Effector memory CD8-positive, alpha-beta T cell (primary cell): ENCODE measurements around the gene PADI2.

Experiments
- ATAC-seq: fragments of 150-1000 bp; cut with Tn5 transposase; replicated peaks from 2 replicates; pipeline ENCODE4 v1.10.0; 2021; ENCODE audit warnings: mild to moderate bottlenecking, moderate library complexity
- DNase-seq, 3 experiments: peaks; one replicate each; pipeline ENCODE4 v3.0.0; 2021
- H3K27ac Mint-ChIP-seq, 2 donors: one replicate each; pipeline ENCODE4 v1.8.0; 2022; ENCODE audit warnings: mild to moderate bottlenecking in 2 of 2, mixed read lengths in 2 of 2, moderate library complexity in 2 of 2
- H3K27me3 Mint-ChIP-seq, 2 donors: one replicate each; pipeline ENCODE4 v1.8.0; 2022; ENCODE audit warnings: mixed read lengths in 2 of 2
- H3K36me3 Mint-ChIP-seq: one replicate; pipeline ENCODE4 v1.8.0; 2022; ENCODE audit warnings: mild to moderate bottlenecking, moderate library complexity, mixed read lengths; ENCODE audit not compliant: insufficient read depth
- H3K4me1 Mint-ChIP-seq, 2 donors: one replicate each; pipeline ENCODE4 v1.8.0; 2022; ENCODE audit warnings: low read depth in 2 of 2, mixed read lengths in 2 of 2
- H3K4me3 Mint-ChIP-seq, 2 donors: one replicate each; pipeline ENCODE4 v1.8.0; 2022; ENCODE audit warnings: mild to moderate bottlenecking in 2 of 2, mixed read lengths in 2 of 2, moderate library complexity in 2 of 2
- H3K9me3 Mint-ChIP-seq, 2 donors: one replicate each; pipeline ENCODE4 v1.8.0; 2022; ENCODE audit warnings: mixed read lengths in 2 of 2

PADI2 gene

GRCh38 chr1:17043676-17044075 lies 75.6 kb downstream of the PADI2 start:
- ATAC-seq (no peak), DNase-seq (no peak)
- no peaks in the 10 kb centered on the region for H3K9me3 Mint-ChIP-seq
- peaks cover 73% of the 10 kb centered on the region for H3K36me3 Mint-ChIP-seq
- no peak overlapping the region for H3K4me3 Mint-ChIP-seq
- H3K27ac Mint-ChIP-seq: no peak overlapping the region
- no peaks in the 10 kb centered on the region for H3K27me3 Mint-ChIP-seq
- peaks cover 8% of the 10 kb centered on the region in 2 donors for H3K4me1 Mint-ChIP-seq

- Mint-ChIP-seq H3K4me1 (peaks cover 2 to 5% of the 10 kb centered on the region in 2 donors), H3K36me3 (peaks cover 75% of the 10 kb centered on the region), H3K27me3 (no peaks in the 10 kb centered on the region), H3K27ac (no peak overlapping the region), H3K4me3 (no peak overlapping the region), H3K9me3 (no peaks in the 10 kb centered on the region)
- ATAC-seq (no peak), DNase-seq (no peak)
These were observed 79.1 kb downstream of the PADI2 start for GRCh38 chr1:17040135-17040534.

- H3K9me3 Mint-ChIP-seq: no peaks in the 10 kb centered on the region
- no peak for DNase-seq
- H3K4me1 Mint-ChIP-seq: peaks cover 0 to 5% of the 10 kb centered on the region in 2 donors
- peaks cover 70% of the 10 kb centered on the region for H3K36me3 Mint-ChIP-seq
- H3K27ac Mint-ChIP-seq: no peak overlapping the region
- ATAC-seq: no peak
- no peak overlapping the region for H3K4me3 Mint-ChIP-seq
- H3K27me3 Mint-ChIP-seq: no peaks in the 10 kb centered on the region
These were observed 79.7 kb downstream of the PADI2 start for GRCh38 chr1:17039522-17039921.

GRCh38 chr1:17033481-17033880 lies 85.8 kb downstream of the PADI2 start:
- ATAC-seq (no peak), DNase-seq (no peak)
- H3K27ac Mint-ChIP-seq: no peak overlapping the region
- H3K36me3 Mint-ChIP-seq: peaks cover 58% of the 10 kb centered on the region
- no peaks in the 10 kb centered on the region for H3K9me3 Mint-ChIP-seq
- H3K4me1 Mint-ChIP-seq: peaks cover 0 to 4% of the 10 kb centered on the region in 2 donors
- H3K4me3 Mint-ChIP-seq: no peak overlapping the region
- no peaks in the 10 kb centered on the region for H3K27me3 Mint-ChIP-seq

GRCh38 chr1:17032741-17033140 lies 86.5 kb downstream of the PADI2 start:
- no peak for DNase-seq
- no peaks in the 10 kb centered on the region for H3K4me1 Mint-ChIP-seq
- no peaks in the 10 kb centered on the region for H3K9me3 Mint-ChIP-seq
- H3K27ac Mint-ChIP-seq: no peak overlapping the region
- peaks cover 58% of the 10 kb centered on the region for H3K36me3 Mint-ChIP-seq
- H3K27me3 Mint-ChIP-seq: no peaks in the 10 kb centered on the region
- no peak for ATAC-seq
- no peak overlapping the region for H3K4me3 Mint-ChIP-seq

DNA sequence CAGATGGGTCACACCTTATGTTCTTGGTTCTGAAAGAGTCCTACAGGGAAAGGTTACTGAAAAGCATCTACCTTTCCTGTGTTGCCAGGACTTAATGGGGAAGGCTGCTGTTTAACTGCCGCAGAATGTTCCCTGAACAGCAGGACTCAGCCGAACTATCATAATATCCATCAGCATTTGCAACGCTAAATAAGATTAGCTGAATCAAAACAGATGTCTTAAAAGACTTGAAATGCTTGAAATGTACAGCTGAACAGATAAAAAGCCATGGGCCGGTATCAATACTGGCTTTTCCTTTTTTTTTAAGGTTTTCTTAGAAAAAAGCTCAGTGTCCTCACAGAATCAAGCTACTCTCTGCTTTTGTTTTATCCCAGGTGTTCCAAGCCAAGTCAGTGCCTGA lies 87.8 kb downstream of the PADI2 start:
- Mint-ChIP-seq H3K4me3 (no peak overlapping the region), H3K27me3 (no peaks in the 10 kb centered on the region), H3K4me1 (no peaks in the 10 kb centered on the region), H3K9me3 (no peaks in the 10 kb centered on the region), H3K36me3 (peaks cover 69% of the 10 kb centered on the region), H3K27ac (no peak overlapping the region)
- ATAC-seq (no peak), DNase-seq (no peak)

- DNase-seq: no peak
- no peak for ATAC-seq
- H3K4me1 Mint-ChIP-seq: no peaks in the 10 kb centered on the region
- no peaks in the 10 kb centered on the region for H3K9me3 Mint-ChIP-seq
- H3K4me3 Mint-ChIP-seq: no peak overlapping the region
- H3K36me3 Mint-ChIP-seq: peaks cover 77% of the 10 kb centered on the region
- peak overlapping the region in 1 of 2 donors; percentile 25 for H3K27ac Mint-ChIP-seq
- no peaks in the 10 kb centered on the region for H3K27me3 Mint-ChIP-seq
These were observed 89.0 kb downstream of the PADI2 start for GRCh38 chr1:17030206-17030605.

GRCh38 chr1:17028662-17029188 lies 90.5 kb downstream of the PADI2 start:
- Mint-ChIP-seq H3K4me1 (no peaks in the 10 kb centered on the region), H3K9me3 (no peaks in the 10 kb centered on the region), H3K27ac (no peak overlapping the region), H3K36me3 (peaks cover 83% of the 10 kb centered on the region), H3K4me3 (no peak overlapping the region), H3K27me3 (no peaks in the 10 kb centered on the region)
- DNase-seq (no peak), ATAC-seq (no peak)

GRCh38 chr1:17027900-17028299 lies 91.4 kb downstream of the PADI2 start:
- Mint-ChIP-seq H3K4me3 (no peak overlapping the region), H3K4me1 (no peaks in the 10 kb centered on the region), H3K36me3 (peaks cover 80% of the 10 kb centered on the region), H3K27ac (no peak overlapping the region), H3K27me3 (no peaks in the 10 kb centered on the region), H3K9me3 (no peaks in the 10 kb centered on the region)
- ATAC-seq (no peak), DNase-seq (no peak)

DNA sequence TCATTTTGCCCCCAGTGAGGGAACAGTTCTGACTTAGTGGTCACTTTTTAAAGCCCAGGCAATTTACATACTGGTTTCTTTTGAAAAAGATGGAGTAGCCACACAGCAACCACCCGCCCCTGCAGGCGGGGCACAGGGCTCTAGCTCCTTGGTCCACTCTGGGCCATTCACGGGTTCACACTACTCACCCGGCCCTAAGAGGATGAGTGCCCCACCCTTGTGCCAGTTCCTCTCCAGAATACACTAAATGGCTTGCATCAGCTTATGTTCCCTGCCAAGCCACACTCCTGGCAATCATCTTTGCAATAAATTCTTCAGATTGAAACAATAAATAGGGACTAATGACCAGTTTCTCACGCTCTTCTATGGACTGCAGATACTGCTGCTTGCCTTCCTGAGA lies 91.8 kb downstream of the PADI2 start:
- Mint-ChIP-seq H3K27ac (no peak overlapping the region), H3K4me3 (no peak overlapping the region), H3K27me3 (no peaks in the 10 kb centered on the region), H3K4me1 (no peaks in the 10 kb centered on the region), H3K9me3 (no peaks in the 10 kb centered on the region), H3K36me3 (peaks cover 76% of the 10 kb centered on the region)
- no peak for DNase-seq
- ATAC-seq: no peak

- no peaks in the 10 kb centered on the region for H3K27me3 Mint-ChIP-seq
- peaks cover 78% of the 10 kb centered on the region for H3K36me3 Mint-ChIP-seq
- no peak overlapping the region for H3K4me3 Mint-ChIP-seq
- no peaks in the 10 kb centered on the region for H3K9me3 Mint-ChIP-seq
- ATAC-seq (no peak), DNase-seq (no peak)
- no peaks in the 10 kb centered on the region for H3K4me1 Mint-ChIP-seq
- peak overlapping the region; percentile 56 to 65 for H3K27ac Mint-ChIP-seq
These were observed 94.5 kb downstream of the PADI2 start for GRCh38 chr1:17024721-17025120.

GRCh38 chr1:17023573-17023972 lies 95.7 kb downstream of the PADI2 start:
- Mint-ChIP-seq H3K27me3 (no peaks in the 10 kb centered on the region), H3K4me3 (no peak overlapping the region), H3K9me3 (no peaks in the 10 kb centered on the region), H3K36me3 (peaks cover 75% of the 10 kb centered on the region), H3K4me1 (no peaks in the 10 kb centered on the region), H3K27ac (peak overlapping the region; percentile 9 to 65)
- DNase-seq (no peak), ATAC-seq (no peak)

GRCh38 chr1:17023102-17023501 lies 96.1 kb downstream of the PADI2 start:
- Mint-ChIP-seq H3K9me3 (no peaks in the 10 kb centered on the region), H3K36me3 (peaks cover 74% of the 10 kb centered on the region), H3K27me3 (no peaks in the 10 kb centered on the region), H3K4me3 (no peak overlapping the region), H3K27ac (peak overlapping the region in 1 of 2 donors; percentile 9), H3K4me1 (no peaks in the 10 kb centered on the region)
- DNase-seq (no peak), ATAC-seq (no peak)

DNA sequence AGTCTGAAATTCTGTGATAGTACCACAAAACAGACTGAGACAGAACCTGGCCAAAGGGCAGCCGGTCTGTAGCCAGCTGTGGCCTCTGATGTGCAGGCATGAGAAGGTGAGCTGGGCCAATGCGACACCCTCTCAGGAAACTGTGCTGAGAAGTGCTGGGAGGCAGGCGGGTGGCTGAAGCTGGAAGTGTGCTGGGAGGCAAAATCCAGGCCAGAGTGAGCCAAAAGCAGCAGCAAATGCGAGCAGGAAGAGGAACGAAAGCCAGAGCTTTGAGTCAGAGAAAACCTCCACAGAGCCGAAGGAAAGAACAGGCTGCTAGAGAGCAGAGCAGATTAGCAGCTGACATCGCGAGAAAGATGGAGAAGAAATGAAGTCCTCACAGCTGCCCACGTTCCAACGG lies 97.4 kb downstream of the PADI2 start:
- Mint-ChIP-seq H3K27me3 (no peaks in the 10 kb centered on the region), H3K36me3 (peaks cover 73% of the 10 kb centered on the region), H3K4me3 (no peak overlapping the region), H3K27ac (no peak overlapping the region), H3K9me3 (no peaks in the 10 kb centered on the region), H3K4me1 (no peaks in the 10 kb centered on the region)
- ATAC-seq: no peak
- no peak for DNase-seq

- DNase-seq (no peak), ATAC-seq (no peak)
- no peaks in the 10 kb centered on the region for H3K4me1 Mint-ChIP-seq
- H3K36me3 Mint-ChIP-seq: peaks cover 63% of the 10 kb centered on the region
- no peak overlapping the region for H3K27ac Mint-ChIP-seq
- no peaks in the 10 kb centered on the region for H3K27me3 Mint-ChIP-seq
- no peaks in the 10 kb centered on the region for H3K9me3 Mint-ChIP-seq
- H3K4me3 Mint-ChIP-seq: no peak overlapping the region
These were observed 98.7 kb downstream of the PADI2 start for GRCh38 chr1:17020502-17020901.
